Measurements from ENCODE around the gene GPATCH2L. TPM values are rescaled to one million over a fixed set of nuclear protein-coding genes. Genes with fewer than 3 reads are reported as not detected.

The GPATCH2L gene
- total RNA-seq, 3 donors from 2014 or later = 33.9 to 59.3 (median 40.9) TPM

- DNase-seq (no peak), ATAC-seq (no peak)
- TF ChIP-seq CTCF (IDR thresholded peaks at IDR 0.05) = no peak
- H3K36me3 ChIP-seq (ENCODE audit: low read depth) = no peaks in the 10 kb centered on the region
- no peak overlapping the region for H3K4me3 ChIP-seq
- H3K9me3 ChIP-seq = peaks cover 4% of the 10 kb centered on the region
- intact Hi-C loops (cut with DNase I, micrococcal nuclease) = no loop called here
- H3K4me1 ChIP-seq (ENCODE audit: low read depth) = no peaks in the 10 kb centered on the region
Observed at GRCh38 chr14:76138119-76138757, 13.5 kb upstream of the GPATCH2L start.

GRCh38 chr14:76138758-76139723, 12.7 kb upstream of the GPATCH2L start:
- Histone ChIP-seq H3K9me3 (peaks cover 9% of the 10 kb centered on the region), H3K4me3 (no peak overlapping the region), H3K36me3 (ENCODE audit: low read depth) (no peaks in the 10 kb centered on the region), H3K4me1 (ENCODE audit: low read depth) (no peaks in the 10 kb centered on the region)
- intact Hi-C loops (cut with DNase I, micrococcal nuclease) = no loop called here
- ATAC-seq (no peak), DNase-seq (no peak)
- TF ChIP-seq CTCF (IDR thresholded peaks at IDR 0.05) = no peak

GRCh38 chr14:76143642-76144041, 8.1 kb upstream of the GPATCH2L start:
- Histone ChIP-seq H3K36me3 (ENCODE audit: low read depth) (no peaks in the 10 kb centered on the region), H3K4me3 (no peak overlapping the region), H3K9me3 (peaks cover 9% of the 10 kb centered on the region), H3K4me1 (ENCODE audit: low read depth) (no peaks in the 10 kb centered on the region)
- DNase-seq (no peak), ATAC-seq (no peak)
- intact Hi-C loops (cut with DNase I, micrococcal nuclease) = no loop called here
- no peak for TF ChIP-seq CTCF (IDR thresholded peaks at IDR 0.05)

- intact Hi-C loops (cut with DNase I, micrococcal nuclease) = no loop called here
- Histone ChIP-seq H3K4me1 (ENCODE audit: low read depth) (no peaks in the 10 kb centered on the region), H3K4me3 (no peak overlapping the region), H3K9me3 (peaks cover 9% of the 10 kb centered on the region), H3K36me3 (ENCODE audit: low read depth) (no peaks in the 10 kb centered on the region)
- TF ChIP-seq CTCF (IDR thresholded peaks at IDR 0.05) = no peak
- DNase-seq = no peak
- ATAC-seq = no peak
Observed at GRCh38 chr14:76146976-76147375, 4.7 kb upstream of the GPATCH2L start.

GRCh38 chr14:76149196-76149595, 2.5 kb upstream of the GPATCH2L start:
- TF ChIP-seq CTCF (IDR thresholded peaks at IDR 0.05) = no peak
- no peaks in the 10 kb centered on the region for H3K36me3 ChIP-seq (ENCODE audit: low read depth)
- DNase-seq = no peak
- no peak overlapping the region for H3K4me3 ChIP-seq
- intact Hi-C loops (cut with DNase I, micrococcal nuclease) = no loop called here
- H3K4me1 ChIP-seq (ENCODE audit: low read depth) = peaks cover 14% of the 10 kb centered on the region
- H3K9me3 ChIP-seq = no peaks in the 10 kb centered on the region
- no peak for ATAC-seq

Data from mucosa of descending colon (tissue), 3 donors.